ENCODE data around the gene KLC4.
"Not testable (repeated sequence)": the region's sequence is repeated elsewhere in the genome, so short reads cannot be mapped to it uniquely, and the experiment has no call there.

KLC4 gene

DNA sequence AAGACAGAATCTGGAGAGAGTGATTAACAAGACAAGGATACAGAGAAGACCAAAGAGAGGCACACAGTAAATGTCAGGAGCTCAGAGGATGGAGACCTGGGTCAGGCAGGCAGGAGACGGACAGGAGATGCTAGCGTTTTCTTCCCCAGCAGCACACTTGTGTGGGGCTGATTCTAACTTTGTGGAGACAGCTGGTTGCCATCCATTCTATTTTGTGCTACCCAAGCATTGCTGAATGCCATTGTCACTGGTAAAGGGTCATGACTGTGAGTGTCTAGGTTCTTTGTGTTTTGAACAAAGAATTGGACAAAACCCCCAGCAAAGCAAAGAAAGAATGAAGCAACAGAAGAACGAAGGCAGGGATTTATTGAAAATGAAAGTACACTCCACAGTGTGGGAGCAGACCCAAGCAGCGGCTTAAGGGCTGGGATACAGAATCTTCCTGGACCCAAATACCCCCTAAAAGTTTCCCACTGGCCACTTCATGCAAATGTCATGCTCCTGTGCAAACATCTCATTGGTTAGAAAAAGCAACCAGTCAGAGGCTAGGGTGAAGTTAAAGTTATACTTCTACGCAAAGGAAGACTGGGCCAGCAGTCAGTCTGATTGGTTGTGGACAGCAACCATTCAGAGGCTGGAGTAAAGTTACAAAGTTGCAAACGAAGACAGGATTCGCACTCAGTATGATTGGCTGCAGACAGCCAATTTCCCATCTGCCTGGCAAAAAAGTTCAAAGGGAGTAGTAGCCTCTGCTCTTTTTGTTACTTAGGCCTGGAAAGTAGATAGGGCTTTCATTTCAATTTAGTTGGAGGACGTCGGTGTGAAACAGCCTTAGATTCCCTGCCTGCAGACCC is 34.2 kb downstream of the KLC4 start:
- no peak for DNase-seq (ENCODE audit: low read depth)

DNA sequence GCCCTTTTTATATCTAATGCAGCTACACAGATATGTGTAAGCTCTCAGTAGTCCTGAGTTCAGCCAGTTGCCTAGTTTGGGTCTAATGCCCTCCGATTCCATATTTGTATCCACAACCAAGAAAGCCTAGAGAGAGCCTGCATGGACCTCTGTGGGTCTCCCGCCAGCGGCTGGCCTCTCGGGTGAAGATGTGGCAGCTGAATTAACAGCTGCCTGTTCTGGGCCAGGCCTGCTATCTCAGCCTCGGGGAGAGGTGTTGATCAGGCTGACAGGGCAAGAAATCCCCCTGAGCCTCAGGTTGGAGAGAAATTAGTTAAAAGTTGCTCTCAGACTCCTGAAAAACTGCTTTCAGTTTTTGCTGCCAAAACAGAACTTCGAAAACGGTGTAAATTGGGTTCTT is 36.5 kb downstream of the KLC4 start:
- no peak for DNase-seq (ENCODE audit: low read depth)

DNA sequence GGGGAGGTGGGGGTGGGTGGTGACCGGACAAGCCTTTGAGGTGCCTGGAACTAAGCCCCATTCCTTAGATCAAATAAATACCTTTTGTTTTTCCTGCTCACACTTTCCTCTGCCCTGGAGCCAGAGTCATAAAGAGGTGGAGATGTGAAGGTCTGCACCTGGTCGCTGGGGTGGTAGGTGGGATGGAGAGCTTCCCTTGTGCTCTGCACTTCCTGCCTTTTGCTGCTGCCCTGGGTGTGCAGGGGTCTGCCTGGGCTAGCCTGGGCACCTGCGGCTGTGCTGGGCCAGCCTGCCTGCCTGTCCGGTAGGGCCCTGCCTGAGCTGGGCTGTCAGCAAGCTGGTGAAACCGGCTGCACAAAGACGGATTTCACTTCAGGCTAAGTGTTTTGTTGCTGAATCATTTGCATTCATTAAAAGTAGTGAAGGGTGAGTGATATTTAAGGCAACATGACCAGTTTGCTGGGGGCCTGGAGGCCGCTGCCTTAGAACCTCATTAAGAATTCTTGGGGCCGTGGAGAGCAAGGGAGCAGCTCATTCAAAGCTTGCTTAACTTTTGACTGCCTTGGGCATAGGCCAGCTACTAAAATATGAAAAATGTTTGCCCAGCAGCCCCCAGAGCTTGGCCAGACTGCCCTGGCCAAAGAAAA is 37.1 kb downstream of the KLC4 start:
- DNase-seq (ENCODE audit: low read depth) = no peak

DNA sequence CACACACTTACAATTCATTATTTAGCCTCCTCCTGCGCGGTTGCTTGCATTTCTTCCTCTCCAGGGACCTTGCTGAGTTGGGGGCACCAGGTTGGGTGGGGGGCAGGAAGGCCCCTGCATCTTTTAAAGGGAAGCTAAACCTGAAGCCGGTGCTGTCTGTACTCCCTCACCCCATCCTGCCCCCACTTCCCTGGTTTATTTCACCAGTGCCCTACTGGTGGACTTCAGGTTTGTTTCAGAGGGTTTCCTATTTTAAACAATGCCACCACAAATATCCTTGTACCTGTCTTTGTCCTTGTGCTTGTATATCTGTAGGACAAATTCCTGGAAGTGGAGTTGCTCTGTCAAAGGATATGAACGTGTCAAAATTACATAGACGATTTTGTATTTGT is 37.7 kb downstream of the KLC4 start:
- DNase-seq (ENCODE audit: low read depth) = no peak

DNA sequence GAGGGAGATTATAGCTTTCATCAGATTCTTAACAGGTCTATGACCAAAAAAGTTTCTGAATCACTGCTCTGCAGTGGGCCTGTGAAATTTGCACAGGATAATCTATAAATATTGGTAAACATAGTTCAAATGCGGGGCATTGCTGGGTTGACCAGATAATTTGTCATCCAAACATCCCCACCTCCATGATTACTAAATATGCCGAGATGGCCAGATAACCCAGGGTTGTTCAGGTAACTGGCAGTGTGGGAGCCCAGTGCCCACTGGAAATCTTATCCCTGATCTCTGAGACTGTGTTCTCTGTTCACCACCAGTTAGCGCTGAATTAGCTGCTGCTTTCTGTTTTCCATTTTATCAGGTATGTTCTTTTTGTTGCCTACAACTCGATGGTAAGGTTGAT is 38.1 kb downstream of the KLC4 start:
- no peak for DNase-seq (ENCODE audit: low read depth)

DNA sequence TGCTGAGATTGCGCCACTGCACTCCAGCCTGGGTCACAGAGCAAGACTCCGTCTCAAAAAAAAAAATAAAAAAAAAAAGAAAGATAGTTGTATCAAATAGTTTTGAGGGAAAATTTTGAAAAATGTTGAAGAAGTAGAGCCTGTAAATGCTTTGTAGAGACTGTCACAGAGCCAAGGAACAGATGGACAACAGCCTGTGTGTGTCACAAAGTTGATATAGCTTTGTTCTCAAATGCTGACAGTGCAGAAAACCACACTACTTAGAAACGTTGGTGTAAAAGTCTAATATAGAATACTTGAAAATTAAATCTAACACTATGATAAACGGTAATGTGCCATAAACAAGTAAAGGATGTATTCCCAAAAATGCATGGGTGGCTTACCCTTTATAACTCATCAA is 42.1 kb downstream of the KLC4 start:
- DNase-seq (ENCODE audit: low read depth) = no peak

DNA sequence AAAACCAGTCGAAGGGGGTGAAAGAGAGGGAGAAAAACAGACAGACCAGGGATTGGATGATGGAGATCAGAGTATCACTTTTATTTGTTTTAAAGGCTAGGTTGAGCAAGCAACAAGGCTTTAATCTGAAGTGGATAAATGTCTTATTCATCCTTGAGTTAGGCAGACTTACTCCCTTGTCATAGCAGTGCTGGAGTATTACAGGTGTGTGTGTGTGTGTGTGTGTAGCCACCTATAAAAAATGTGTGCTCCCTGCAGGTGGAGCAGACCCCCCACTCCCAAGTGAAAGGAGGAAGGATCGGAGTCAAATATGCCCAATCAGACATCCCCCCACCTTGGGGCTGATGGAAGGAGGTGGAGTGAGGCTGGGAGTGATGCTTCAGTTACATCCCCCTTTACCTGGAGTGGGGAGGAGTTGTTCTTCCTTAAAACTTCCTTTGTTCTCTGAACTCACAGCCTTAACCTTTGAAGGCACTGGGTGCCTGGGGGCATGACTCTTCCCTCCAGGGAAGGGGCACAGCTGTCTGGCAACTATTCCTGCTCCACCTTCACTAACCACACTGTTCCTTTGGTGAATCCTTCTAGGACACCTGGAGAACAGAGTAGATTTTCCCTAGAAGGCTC is 43.9 kb downstream of the KLC4 start:
- DNase-seq (ENCODE audit: low read depth) = no peak

DNA sequence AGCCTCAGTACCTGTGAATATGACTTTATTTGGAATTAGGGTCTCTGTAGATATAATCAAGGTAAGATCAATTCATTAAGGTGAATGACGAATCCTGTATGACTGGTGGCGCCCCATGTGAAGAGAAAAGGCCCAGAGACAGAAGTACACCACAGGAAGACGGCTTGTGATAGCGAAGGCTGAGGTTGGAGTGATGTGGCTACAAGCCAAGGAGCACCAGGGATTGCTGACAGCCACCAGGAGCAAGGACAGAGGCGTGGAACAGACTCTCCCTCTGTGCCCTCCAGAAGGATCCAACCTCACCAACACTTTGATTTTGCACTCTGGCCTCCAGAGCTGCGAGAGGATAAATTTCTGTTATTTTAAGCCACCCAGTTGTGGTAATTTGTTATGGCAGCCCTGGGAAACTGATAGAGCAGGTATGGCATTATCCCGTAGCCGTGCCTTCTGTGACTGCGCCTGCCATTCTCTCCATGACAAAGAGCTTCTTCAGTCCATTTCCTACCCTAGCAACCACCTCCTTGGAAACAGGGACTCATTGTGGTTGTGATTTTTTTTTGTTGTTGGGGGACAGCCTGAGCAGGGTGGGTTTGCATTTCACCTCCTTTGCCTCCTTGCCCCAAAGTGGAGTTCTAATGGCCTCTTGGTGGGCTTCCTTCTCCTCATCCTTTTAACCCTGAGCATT is 46.2 kb downstream of the KLC4 start:
- DNase-seq (ENCODE audit: low read depth) = no peak

DNA sequence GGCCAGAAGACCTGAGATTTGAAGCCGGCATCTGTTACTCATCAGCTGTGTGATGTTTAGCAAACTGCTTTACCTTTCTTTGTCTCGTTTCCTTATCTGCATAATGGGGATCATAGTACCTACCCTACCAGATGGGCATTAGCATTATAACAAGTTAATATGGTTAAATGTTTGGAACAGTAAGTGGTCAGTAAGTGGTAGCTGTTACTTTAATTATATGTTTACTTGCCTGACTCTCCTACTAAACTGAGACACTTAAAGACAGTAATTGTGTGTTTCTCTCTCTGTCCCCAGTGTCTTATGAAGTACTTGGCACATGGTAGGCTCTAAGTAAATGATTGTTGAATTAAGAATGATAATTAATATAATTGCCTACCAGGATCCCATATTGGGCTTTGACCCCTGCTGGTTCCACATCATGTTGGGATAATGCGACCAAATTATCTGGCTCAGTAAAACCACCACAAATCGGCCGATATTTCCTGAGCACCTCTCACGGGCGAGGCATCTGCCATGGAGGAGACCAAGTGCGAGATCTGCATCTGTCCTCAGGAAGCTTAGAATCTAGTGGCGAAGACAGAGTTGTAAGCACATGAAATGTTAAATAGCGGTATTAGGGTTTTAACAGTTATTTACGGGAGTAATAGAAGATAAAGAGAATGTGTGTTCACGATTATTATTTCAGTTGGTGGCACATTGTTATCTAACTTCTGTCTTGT is 48.1 kb downstream of the KLC4 start:
- DNase-seq (ENCODE audit: low read depth) = no peak

DNA sequence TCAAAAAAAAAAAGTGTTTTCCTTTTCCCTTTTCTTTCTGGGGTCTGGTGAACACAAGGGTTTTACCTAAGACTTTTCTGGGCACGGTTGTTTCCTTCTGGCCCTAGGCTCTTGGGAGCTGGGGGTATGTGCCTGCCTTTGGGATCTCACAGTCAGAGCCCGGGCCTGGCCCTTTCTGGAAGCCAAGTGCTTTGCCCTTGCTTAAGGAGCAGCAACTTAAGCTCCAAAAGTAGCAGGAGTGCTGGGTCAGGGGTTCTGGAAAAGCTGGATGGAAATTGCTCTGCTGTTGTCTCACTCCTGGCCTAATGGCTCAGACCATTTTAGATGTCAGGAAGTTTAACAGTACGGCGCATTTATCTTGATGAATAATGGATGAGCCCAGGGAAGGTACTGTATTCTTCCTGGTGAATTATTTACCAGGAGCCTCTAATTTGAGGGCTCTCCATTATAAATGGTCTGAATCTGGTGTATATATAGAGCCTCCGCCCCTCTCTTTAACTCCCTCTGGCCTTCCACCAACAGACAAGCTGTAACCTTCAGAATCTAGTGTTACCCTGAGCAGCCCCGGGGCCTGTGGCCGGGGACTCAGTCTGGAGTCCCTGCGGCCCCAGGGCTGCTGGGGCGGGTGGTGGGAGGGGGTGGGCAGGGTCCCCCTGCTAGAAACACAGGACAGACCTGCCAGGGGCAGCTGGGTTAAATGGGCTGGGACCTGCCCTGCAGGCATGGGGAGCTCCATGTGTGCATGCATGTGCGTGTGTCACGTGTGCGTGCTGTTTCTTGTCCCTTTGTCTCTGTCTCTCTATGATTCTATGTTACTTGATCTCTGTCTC is 54.2 kb downstream of the KLC4 start:
- DNase-seq (ENCODE audit: low read depth) = no peak

DNA sequence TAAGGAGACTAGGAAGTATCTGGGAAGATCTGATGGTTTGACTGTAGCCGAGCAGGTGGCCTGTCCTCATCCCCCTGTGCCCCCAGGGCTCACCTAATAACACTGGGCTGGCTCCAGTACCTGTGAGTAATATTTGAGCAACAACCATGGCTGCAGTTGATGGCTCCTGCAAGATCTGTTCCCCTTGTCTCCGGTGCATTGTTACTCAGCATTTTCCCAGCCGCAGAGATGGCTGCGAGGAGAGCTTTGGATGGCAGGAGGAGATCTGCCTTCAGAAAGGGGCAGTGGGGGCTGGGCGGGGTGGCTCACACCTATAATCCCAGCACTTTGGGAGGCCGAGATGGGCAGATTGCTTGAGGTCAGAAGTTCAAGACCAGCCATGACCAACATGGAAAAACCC is 55.9 kb downstream of the KLC4 start:
- DNase-seq (ENCODE audit: low read depth) = no peak

DNA sequence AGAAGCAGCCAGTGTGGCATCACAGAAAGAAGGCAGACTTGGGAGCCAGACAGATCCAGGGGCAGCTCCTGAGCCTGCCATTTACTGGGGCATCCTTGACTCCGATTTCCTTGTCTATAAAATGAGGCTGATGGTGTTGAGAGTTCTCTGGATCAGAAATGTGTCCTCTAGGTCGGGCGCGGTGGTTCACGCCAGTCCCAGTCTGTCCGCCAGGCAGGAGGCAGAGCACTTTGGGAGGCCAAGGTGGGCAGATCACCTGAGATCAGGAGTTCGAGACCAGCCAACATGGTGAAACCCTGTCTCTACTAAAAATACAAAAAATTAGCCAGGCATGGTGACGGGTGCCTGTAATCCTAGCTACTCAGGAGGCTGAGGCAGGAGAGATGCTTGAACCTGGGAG is 58.0 kb downstream of the KLC4 start:
- DNase-seq (ENCODE audit: low read depth) = not testable (repeated sequence)

DNA sequence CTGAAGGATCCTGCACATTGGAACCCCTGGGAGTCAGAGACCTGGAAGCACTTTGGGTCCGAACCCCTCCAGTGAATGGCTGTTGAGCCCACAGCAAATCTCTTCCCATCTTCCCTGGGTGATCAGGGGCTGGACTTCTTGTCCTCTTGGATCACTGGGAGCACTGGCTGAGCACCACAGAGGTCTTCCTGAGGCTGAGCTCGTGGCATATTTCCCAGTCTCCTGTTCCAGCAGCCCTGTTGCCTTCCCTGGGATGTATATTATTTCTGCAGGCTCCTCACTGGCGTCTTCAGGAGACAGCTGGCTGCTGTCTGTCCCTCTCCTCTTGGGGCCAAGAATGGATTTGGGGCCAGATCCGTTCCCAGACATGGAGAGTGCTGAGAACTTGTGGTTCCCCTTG is 60.1 kb downstream of the KLC4 start:
- DNase-seq (ENCODE audit: low read depth) = no peak

DNA sequence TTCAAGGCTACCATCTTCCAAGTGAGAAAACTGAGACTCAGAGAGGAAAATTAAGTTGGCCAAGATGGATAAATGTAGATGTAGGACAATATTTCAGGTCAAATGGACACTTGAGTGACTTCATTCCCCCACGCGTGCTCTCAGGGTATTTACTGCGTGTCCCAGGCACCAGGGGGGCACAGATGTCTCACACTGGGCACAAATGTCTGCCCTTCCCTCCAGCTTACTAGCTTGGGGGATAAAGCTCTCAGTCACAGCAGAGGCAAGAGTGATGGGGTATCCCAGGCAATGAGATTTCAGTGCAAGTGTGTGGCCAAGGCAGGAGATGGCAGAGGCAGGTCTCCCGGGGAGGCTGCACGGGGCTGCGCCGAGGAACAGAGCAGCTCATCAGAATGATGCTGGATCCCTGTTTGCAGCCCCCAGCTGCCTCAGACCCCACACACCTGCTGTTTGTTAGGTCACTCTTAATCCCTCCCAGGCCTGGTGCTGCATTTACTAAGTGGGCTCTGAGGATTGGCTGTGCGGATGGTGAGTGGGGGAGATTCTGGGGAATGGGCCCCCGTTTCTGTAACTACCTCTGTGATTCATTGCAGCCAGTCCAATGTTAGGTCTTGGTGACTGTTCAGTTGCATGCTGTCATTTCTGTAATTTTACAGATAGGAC is 60.8 kb downstream of the KLC4 start:
- DNase-seq (ENCODE audit: low read depth) = no peak

DNA sequence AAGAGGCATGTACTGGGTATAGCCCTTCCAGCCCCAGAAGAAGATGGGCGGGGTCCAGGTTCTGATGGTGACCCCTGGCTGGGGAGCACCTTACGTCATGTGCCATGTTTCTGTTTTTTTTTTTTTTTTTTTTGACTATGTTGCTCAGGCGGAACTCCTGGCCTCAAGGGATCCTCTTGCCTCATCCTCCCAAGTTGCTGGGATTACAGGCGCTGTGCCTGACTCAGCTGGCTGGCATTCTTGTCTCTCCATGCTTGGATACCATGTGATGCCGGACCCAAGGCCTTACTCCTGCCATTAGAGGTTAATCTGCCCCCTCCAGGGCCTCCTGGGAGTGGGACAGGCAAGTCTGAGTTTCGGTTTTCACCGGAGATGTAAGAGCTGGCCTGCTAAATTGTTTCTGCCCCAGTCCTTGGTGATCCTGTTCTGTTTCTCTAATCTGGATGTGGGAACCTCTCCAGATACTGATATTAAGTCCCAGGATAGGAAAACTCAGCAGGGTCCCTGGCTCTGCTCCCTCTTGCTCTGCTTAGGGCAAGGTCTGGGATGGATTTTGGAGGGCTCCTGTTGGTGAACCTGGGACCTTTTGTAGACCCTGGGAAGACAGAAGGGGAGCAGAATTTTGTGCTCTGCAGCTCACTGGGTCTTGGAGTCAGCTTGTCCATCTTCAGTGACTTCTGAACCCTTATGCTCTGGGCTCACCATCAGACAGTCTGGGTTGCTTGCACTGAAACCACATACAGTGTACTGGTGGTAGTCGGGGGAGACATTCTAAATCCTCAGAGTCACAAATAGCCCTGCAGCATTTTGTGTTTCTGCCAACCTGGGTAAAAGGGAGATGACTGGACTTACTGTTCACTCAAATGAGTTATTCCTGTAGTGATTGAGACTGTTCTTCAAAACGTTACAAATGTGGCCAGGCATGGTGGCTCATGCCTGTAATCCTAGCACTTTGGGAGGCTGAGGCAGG is 61.8 kb downstream of the KLC4 start:
- DNase-seq (ENCODE audit: low read depth) = no peak

DNA sequence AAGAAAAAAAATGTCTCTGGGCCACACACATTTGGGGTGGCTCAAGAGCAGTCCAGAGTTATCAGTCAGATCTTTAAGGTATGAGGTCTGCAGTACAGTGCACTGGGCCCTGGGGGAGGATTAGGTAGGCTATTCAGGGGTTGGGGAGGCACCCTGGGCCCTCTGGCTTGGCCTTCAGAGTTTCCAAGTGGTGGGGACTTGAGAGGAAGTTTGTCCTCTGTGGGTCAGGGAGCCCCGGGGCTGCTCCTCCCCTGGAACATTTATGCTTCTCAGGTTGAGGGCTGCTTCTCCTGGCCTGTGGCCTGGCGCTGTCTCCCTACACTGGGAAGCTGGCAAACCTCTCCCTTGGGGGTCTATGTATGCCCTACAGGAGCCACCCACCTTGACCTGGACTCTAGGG is 62.7 kb downstream of the KLC4 start:
- DNase-seq (ENCODE audit: low read depth) = no peak

DNA sequence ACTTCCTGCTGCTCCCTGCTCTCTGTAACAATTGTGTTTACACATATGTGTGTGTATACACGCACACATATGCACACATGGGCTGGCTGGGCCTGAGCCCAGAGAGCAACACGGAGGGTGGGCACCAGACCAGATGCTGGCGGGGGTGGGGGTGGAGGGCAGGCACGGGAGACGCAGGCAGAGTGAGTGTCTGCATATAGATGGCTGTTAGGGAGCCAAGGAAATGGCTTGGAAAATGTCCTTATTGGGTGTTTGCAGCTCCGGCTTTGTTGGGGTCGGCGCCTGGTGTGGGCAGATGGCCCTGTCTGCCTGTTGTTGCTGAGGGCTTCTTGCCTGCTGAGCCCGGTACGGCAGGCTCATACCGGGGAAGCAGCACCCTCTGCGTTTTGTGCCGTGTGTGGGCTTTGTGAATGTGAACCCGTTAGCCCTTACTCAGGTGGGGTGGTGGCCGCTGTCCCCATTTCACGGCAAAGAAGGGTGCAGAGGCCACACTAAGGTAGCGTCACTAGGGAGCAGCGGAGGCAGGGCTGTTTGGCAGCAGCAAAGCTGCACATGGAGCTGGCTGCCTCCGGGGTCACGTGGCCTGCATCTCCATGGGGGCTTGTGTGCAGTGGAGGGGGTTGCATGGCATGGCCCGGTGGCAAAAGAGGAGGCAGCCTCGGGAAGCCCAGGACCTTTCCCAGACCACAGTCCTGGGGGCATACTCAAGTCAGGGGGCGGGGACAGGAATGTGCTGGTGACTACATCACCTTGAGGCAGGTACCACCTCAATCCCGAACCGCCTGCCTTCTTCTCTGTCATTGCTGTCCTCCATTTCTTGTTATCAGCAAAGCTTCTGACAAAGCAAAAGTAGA is 64.3 kb downstream of the KLC4 start:
- no peak for DNase-seq (ENCODE audit: low read depth)

DNA sequence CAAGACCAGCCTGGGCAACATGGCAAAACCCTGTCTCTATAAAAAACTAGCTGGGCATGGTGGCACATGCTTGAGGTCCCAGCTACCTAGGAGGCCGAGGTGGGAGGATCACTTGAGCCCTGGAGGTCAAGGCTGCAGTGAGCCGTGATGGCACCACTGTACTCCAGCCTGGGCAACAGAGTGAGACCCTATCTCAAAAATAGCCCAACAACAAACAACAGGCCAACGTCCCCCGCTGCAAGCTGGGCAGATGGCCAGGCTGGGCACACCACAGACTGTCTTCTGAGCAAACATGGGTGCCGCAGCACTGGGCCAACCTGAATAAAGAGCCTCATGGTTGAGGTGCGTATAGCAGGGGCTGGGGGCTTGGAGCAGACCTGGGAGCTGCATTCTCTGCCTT is 65.0 kb downstream of the KLC4 start:
- DNase-seq (ENCODE audit: low read depth) = no peak

Measured in CMK (cell line).